ENCODE results near the gene TEX12.
A peak's percentile ranks its signal among the peaks of the same experiment; 100 is the strongest.
"Not testable (repeated sequence)": the region's sequence is repeated elsewhere in the genome, so short reads cannot be mapped to it uniquely, and the experiment has no call there.

The TEX12 gene

GRCh38 chr11:112165049-112165448 is 2.1 kb upstream of the TEX12 start:
- DNase-seq: no peak

GRCh38 chr11:112166562-112166961 is 610 bp upstream of the TEX12 start:
- DNase-seq: no peak

- DNase-seq: no peak
Observed at GRCh38 chr11:112172362-112172994, 5.3 kb downstream of the TEX12 start.

GRCh38 chr11:112173152-112173551 is 6.0 kb downstream of the TEX12 start:
- no peak for DNase-seq

GRCh38 chr11:112174789-112175598 is 7.8 kb downstream of the TEX12 start, which contains the start of gene BCO2:
Gene BCO2, plus strand, starts transcription at chr11:112175512. Its CDS starts 90 bp downstream, at chr11:112175602.
- peak in 12 of 14 donors; percentile 26 to 93 (median 57) for DNase-seq

GRCh38 chr11:112175599-112175952 is 8.4 kb downstream of the TEX12 start:
- DNase-seq: no peak

GRCh38 chr11:112176077-112176476 is 8.9 kb downstream of the TEX12 start:
- DNase-seq: no peak

GRCh38 chr11:112177589-112177988 is 10.4 kb downstream of the TEX12 start:
- DNase-seq: no peak

- no peak for DNase-seq
Observed at GRCh38 chr11:112178428-112178827, 11.3 kb downstream of the TEX12 start.

- DNase-seq: no peak
Observed at GRCh38 chr11:112178936-112179335, 11.8 kb downstream of the TEX12 start.

GRCh38 chr11:112179601-112180000 is 12.4 kb downstream of the TEX12 start:
- peak in 1 of 14 donors; percentile 41 for DNase-seq

- no peak for DNase-seq
Observed at GRCh38 chr11:112182867-112183266, 15.7 kb downstream of the TEX12 start.

GRCh38 chr11:112185883-112186282 is 18.7 kb downstream of the TEX12 start:
- no peak for DNase-seq

GRCh38 chr11:112186304-112186703 is 19.1 kb downstream of the TEX12 start:
- DNase-seq: no peak

- not testable (repeated sequence) for DNase-seq
Observed at GRCh38 chr11:112195113-112195512, 27.9 kb downstream of the TEX12 start.

- DNase-seq: no peak
Observed at GRCh38 chr11:112195951-112196351, 28.8 kb downstream of the TEX12 start.

GRCh38 chr11:112196519-112197087 is 29.4 kb downstream of the TEX12 start:
- DNase-seq: no peak

GRCh38 chr11:112199101-112199500 is 31.9 kb downstream of the TEX12 start:
- DNase-seq: not testable (repeated sequence)

GRCh38 chr11:112200252-112200651 is 33.1 kb downstream of the TEX12 start:
- no peak for DNase-seq

- DNase-seq: no peak
Observed at GRCh38 chr11:112206071-112206470, 38.9 kb downstream of the TEX12 start.

GRCh38 chr11:112210890-112211289 is 43.7 kb downstream of the TEX12 start:
- DNase-seq: no peak

- no peak for DNase-seq
Observed at GRCh38 chr11:112211536-112211935, 44.4 kb downstream of the TEX12 start.

- no peak for DNase-seq
Observed at GRCh38 chr11:112212290-112212689, 45.1 kb downstream of the TEX12 start.

GRCh38 chr11:112212710-112213109 is 45.5 kb downstream of the TEX12 start:
- DNase-seq: no peak

Data from C1 segment of cervical spinal cord (tissue), 14 donors.